PFSK-1 (cell line): ENCODE results near the gene NSRP1.

Experiments used
- FOXP2 ChIP-seq: optimal IDR thresholded peaks from 2 replicates; pipeline ENCODE3; 2011; ENCODE audit warnings: borderline replicate concordance, control low read depth, inconsistent platforms; ENCODE audit not compliant: insufficient read depth; ENCODE audit errors: extremely low read length, extremely low read depth
- POLR2AphosphoS5 ChIP-seq: IDR thresholded peaks from 2 replicates; pipeline ENCODE4 v1.6.1; 2012; ENCODE audit warnings: low read depth, mild to moderate bottlenecking, control low read depth, low read length, moderate library complexity
- SIN3A ChIP-seq: IDR thresholded peaks from 2 replicates; pipeline ENCODE4 v1.6.1; 2012; ENCODE audit warnings: mild to moderate bottlenecking, low read length, moderate library complexity, borderline replicate concordance; ENCODE audit not compliant: insufficient read depth
- TAF1 ChIP-seq: IDR thresholded peaks from 2 replicates; pipeline ENCODE4 v1.6.1; 2012; ENCODE audit warnings: low read length, control low read depth, borderline replicate concordance; ENCODE audit not compliant: insufficient read depth
- TF ChIP-seq, protein P1 (sequence below), 2 experiments: IDR thresholded peaks; 2 replicates each; pipeline versions ENCODE4 v1.6.1 to v1.8.0; 2011 to 2012; ENCODE audit warnings: low read depth in 2 of 2, low read length in 2 of 2, control low read depth in 1 of 2, inconsistent platforms in 1 of 2, mild to moderate bottlenecking in 1 of 2, moderate library complexity in 1 of 2; ENCODE audit not compliant: insufficient read depth in 1 of 2

The NSRP1 gene

DNA sequence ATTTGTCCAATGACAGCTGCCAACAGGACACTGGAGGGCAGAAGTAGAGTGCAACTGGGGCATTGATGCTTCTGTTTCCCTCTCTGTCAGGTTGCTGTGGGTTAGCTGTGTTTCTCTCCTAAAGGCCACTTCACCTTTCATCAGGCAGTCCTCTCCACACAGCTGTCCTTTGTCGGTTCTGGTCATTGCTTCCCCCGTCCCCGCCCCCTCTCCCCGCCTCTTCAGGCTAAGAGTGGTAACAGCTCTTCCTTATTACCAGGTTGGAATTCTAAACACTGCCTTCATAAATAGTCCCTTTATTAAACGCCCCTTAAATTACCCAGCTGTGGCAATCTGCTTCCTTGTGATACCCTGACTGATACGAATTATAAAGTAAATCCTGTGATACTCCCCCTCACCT is 31.8 kb upstream of the NSRP1 start:
- TF ChIP-seq, protein P1, sequence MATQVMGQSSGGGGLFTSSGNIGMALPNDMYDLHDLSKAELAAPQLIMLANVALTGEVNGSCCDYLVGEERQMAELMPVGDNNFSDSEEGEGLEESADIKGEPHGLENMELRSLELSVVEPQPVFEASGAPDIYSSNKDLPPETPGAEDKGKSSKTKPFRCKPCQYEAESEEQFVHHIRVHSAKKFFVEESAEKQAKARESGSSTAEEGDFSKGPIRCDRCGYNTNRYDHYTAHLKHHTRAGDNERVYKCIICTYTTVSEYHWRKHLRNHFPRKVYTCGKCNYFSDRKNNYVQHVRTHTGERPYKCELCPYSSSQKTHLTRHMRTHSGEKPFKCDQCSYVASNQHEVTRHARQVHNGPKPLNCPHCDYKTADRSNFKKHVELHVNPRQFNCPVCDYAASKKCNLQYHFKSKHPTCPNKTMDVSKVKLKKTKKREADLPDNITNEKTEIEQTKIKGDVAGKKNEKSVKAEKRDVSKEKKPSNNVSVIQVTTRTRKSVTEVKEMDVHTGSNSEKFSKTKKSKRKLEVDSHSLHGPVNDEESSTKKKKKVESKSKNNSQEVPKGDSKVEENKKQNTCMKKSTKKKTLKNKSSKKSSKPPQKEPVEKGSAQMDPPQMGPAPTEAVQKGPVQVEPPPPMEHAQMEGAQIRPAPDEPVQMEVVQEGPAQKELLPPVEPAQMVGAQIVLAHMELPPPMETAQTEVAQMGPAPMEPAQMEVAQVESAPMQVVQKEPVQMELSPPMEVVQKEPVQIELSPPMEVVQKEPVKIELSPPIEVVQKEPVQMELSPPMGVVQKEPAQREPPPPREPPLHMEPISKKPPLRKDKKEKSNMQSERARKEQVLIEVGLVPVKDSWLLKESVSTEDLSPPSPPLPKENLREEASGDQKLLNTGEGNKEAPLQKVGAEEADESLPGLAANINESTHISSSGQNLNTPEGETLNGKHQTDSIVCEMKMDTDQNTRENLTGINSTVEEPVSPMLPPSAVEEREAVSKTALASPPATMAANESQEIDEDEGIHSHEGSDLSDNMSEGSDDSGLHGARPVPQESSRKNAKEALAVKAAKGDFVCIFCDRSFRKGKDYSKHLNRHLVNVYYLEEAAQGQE (IDR thresholded peaks at IDR 0.05; ENCODE audit: insufficient read depth in 1 of 2, low read depth in 2 of 2, low read length in 2 of 2): no peak
- TF ChIP-seq POLR2AphosphoS5 (no peak), FOXP2 (no peak), TAF1 (no peak), SIN3A (no peak)

DNA sequence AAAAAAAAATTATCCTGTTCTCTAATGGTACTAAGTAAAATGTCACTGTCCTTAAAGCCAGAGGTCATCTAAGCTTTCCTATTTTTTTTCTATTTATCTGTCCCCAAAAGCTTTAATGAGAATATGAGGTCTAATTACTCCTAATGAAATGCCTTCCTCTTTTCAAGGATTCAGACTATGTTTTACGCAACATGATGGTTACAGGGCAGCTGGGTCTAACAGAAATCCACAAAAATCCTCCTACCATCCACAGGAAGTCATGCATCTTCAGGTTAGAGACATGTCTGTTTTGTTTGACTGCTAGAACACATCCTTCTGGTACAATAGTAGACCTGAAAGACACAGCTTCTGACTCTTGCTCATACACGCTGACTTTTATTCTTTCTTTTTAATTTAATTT is 29.7 kb upstream of the NSRP1 start:
- TF ChIP-seq, protein P1 (IDR thresholded peaks at IDR 0.05; ENCODE audit: insufficient read depth in 1 of 2, low read depth in 2 of 2, low read length in 2 of 2): no peak
- no peak for TF ChIP-seq FOXP2
- no peak for TF ChIP-seq TAF1
- no peak for TF ChIP-seq POLR2AphosphoS5
- no peak for TF ChIP-seq SIN3A

DNA sequence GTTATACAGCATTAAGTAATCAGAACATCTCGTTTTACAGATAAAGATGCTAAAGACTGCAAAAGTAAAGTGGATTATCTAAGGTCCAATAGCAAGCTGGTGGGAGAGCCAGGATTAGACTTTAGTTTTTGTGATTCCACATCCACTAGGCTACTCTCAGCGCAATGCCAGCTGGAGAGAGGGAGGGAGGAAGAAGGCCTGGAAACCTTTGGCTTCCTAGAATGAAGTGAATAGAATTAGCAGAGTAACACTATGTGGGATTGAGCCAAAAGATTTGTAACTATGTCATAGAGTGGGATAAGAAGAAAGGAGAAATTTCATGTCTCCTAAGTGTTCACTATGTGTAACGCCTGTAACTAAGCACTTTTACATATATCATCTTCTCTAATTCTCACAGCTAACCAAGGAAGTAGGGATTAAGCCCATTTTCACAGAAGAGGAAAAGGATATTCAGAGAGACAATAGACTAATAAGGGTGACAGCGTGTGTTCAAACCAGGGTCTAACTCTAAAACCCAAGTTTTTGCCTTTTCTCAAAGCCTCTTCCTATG is 25.4 kb upstream of the NSRP1 start:
- TF ChIP-seq FOXP2: no peak
- TF ChIP-seq TAF1: no peak
- no peak for TF ChIP-seq POLR2AphosphoS5
- TF ChIP-seq, protein P1 (IDR thresholded peaks at IDR 0.05; ENCODE audit: insufficient read depth in 1 of 2, low read depth in 2 of 2, low read length in 2 of 2): no peak
- TF ChIP-seq SIN3A: no peak

DNA sequence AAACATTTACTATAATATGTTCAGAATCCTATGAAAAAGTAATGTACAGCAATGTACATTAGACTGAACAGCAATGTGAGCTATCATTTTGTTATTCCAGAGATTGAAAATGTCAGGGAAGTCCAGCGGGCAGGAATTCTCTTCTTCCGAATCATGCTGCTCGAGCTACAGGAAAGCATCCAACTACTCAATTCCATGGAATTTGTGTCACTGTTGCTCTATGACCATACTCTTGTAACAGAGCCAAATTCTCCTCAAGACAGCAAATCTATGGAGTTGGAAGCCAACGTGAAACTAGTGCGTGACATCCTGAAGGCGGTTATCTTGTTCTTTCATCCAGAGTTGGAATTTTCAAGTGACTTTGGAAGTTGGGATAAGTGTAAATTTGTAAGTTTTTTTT is 24.8 kb upstream of the NSRP1 start:
- TF ChIP-seq SIN3A: no peak
- TF ChIP-seq TAF1: no peak
- TF ChIP-seq, protein P1 (IDR thresholded peaks at IDR 0.05; ENCODE audit: insufficient read depth in 1 of 2, low read depth in 2 of 2, low read length in 2 of 2): no peak
- TF ChIP-seq POLR2AphosphoS5: no peak
- TF ChIP-seq FOXP2: no peak

DNA sequence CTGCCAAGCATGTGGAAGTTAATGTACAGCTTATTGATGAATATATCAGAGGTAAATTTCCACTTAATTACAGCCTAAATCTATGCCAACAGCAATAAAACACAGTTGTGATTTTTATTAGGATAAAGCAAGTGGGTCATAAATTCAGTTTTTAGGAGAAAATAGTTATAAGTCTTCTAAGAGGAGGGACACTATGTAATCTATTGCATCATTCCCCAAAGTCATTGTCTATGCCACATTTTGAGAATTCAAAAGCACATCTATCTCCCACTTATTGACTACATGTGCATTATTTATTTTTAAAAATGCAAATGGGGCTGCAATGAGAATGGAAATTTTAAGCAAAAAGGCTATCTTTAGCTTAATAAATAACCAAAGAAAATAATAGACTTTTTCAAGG is 23.7 kb upstream of the NSRP1 start:
- TF ChIP-seq POLR2AphosphoS5: no peak
